Breast epithelium (tissue), 4 donors: ENCODE measurements around the gene AGAP1. TPM values are rescaled to one million over a fixed set of nuclear protein-coding genes. Genes with fewer than 3 reads are reported as not detected.

ENCODE experiments used
- DNase-seq, 2 donors: peaks; one replicate each; pipeline ENCODE4 v3.0.0-alpha.2; 2019; ENCODE audit warnings: low spot score in 2 of 2
- H3K27ac ChIP-seq, 2 donors: fragments of 200-600 bp; sonication (generic) in 1 of 2; one replicate each; pipeline ENCODE4 v1.5.1; 2016 to 2019; ENCODE audit warnings: mild to moderate bottlenecking in 1 of 2
- H3K27me3 ChIP-seq, 2 donors: fragments of 200-600 bp; sonication (generic) in 1 of 2; one replicate each; pipeline versions ENCODE4 v1.5.1 to v1.6.0; 2017 to 2019; ENCODE audit warnings: control low read depth in 1 of 2, mild to moderate bottlenecking in 1 of 2
- H3K36me3 ChIP-seq: fragments of 200-600 bp; one replicate; pipeline ENCODE4 v1.5.1; 2019
- H3K4me1 ChIP-seq, 2 donors: fragments of 200-600 bp; sonication (generic); one replicate each; pipeline ENCODE4 v1.5.1; 2016 to 2019; ENCODE audit warnings: control low read depth in 1 of 2
- H3K4me3 ChIP-seq, 3 donors: fragments of 200-600 bp; sonication (generic); 1 replicate in 2 of 3; 2 replicates in 1 of 3; pipeline ENCODE4 v1.5.1; 2016 to 2019; ENCODE audit warnings: mild to moderate bottlenecking in 3 of 3, moderate library complexity in 2 of 3
- H3K9me3 ChIP-seq, 2 donors: fragments of 200-600 bp; sonication (generic) in 1 of 2; one replicate each; pipeline ENCODE4 v1.5.1; 2016 to 2019; ENCODE audit warnings: control low read depth in 1 of 2
- POLR2A ChIP-seq: fragments of 450-650 bp; IDR thresholded peaks from one replicate; pipeline ENCODE4 v1.6.1; 2016; ENCODE audit warnings: antibody characterized with exemption, mild to moderate bottlenecking, moderate library complexity
- POLR2AphosphoS5 ChIP-seq, 3 donors: sonication (generic); formaldehyde crosslinking; IDR thresholded peaks; one replicate each; pipeline ENCODE4 v1.6.1; 2017; ENCODE audit warnings: antibody characterized with exemption in 3 of 3
- intact Hi-C: fragments of 100-400 bp; cut with DNase I; formaldehyde crosslinking; loops from one replicate; pipeline ENCODE4 v1.15.1; 2023; ENCODE audit warnings: low total_unique reads
- total RNA-seq, 3 donors: library from RNA; depleted of rRNA; stranded (reverse); fragments of >200 nt; gene quantifications; one replicate each; pipeline ENCODE4 v1.1.0, GENCODE V29; 2016
- TF ChIP-seq, protein P1 (sequence below), 3 donors: fragments of 450-650 bp; IDR thresholded peaks; one replicate each; pipeline ENCODE4 v1.5.1; 2016 to 2017; ENCODE audit warnings: antibody characterized with exemption in 3 of 3, mild to moderate bottlenecking in 3 of 3, moderate library complexity in 3 of 3

The AGAP1 gene
- total RNA-seq, 3 donors from 2014 or later, result 19.7 to 27.1 (median 25.9) TPM

DNA sequence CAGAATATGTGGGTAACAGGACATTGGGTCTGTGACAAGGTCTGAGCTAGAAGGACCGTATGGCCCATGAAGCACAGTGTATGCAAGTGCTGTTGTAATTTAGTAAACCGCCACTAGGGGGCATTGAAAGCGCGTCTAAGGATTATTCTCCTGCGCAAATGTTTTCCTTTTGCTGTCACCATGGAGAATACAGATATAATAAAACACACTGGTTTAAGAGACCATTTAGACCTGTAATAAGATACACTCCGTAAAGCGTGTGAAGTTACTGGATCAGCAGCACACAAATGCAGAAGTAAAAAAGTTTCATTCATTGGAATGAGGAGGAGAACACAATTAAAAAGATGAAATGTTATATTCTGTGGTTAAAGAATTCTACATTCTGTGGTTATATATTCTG lies 272.4 kb downstream of the AGAP1 start:
- TF ChIP-seq POLR2AphosphoS5 (IDR thresholded peaks at IDR 0.05) (no peak), POLR2A (no peak)
- TF ChIP-seq, protein P1, sequence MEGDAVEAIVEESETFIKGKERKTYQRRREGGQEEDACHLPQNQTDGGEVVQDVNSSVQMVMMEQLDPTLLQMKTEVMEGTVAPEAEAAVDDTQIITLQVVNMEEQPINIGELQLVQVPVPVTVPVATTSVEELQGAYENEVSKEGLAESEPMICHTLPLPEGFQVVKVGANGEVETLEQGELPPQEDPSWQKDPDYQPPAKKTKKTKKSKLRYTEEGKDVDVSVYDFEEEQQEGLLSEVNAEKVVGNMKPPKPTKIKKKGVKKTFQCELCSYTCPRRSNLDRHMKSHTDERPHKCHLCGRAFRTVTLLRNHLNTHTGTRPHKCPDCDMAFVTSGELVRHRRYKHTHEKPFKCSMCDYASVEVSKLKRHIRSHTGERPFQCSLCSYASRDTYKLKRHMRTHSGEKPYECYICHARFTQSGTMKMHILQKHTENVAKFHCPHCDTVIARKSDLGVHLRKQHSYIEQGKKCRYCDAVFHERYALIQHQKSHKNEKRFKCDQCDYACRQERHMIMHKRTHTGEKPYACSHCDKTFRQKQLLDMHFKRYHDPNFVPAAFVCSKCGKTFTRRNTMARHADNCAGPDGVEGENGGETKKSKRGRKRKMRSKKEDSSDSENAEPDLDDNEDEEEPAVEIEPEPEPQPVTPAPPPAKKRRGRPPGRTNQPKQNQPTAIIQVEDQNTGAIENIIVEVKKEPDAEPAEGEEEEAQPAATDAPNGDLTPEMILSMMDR (IDR thresholded peaks at IDR 0.05), result peak; percentile 77 to 93 (median 85)
- Histone ChIP-seq H3K27me3 (no peaks in the 10 kb centered on the region), H3K27ac (no peak overlapping the region), H3K4me1 (no peaks in the 10 kb centered on the region), H3K4me3 (no peak overlapping the region), H3K36me3 (no peaks in the 10 kb centered on the region), H3K9me3 (no peaks in the 10 kb centered on the region)
- DNase-seq, result no peak
- intact Hi-C loops, result loop anchor here (10.0 kb wide), 1 partner anchor 409 kb away; no protein-coding TSS in a partner anchor

GRCh38 chr2:235768606-235769005 lies 274.8 kb downstream of the AGAP1 start:
- H3K9me3 ChIP-seq, result no peaks in the 10 kb centered on the region
- intact Hi-C loops, result loop anchor here (10.0 kb wide), 1 partner anchor 406 kb away; no protein-coding TSS in a partner anchor
- no peaks in the 10 kb centered on the region for H3K4me1 ChIP-seq
- no peak overlapping the region for H3K4me3 ChIP-seq
- H3K27me3 ChIP-seq, result no peaks in the 10 kb centered on the region
- no peak overlapping the region for H3K27ac ChIP-seq
- TF ChIP-seq, protein P1 (IDR thresholded peaks at IDR 0.05), result no peak
- no peak for TF ChIP-seq POLR2A
- TF ChIP-seq POLR2AphosphoS5 (IDR thresholded peaks at IDR 0.05), result no peak
- no peak for DNase-seq
- no peaks in the 10 kb centered on the region for H3K36me3 ChIP-seq

- Histone ChIP-seq H3K27me3 (no peaks in the 10 kb centered on the region), H3K27ac (no peak overlapping the region), H3K4me3 (no peak overlapping the region), H3K36me3 (no peaks in the 10 kb centered on the region), H3K4me1 (no peaks in the 10 kb centered on the region), H3K9me3 (no peaks in the 10 kb centered on the region)
- intact Hi-C loops, result loop anchor here (10.0 kb wide), 1 partner anchor 406 kb away; no protein-coding TSS in a partner anchor
- TF ChIP-seq POLR2AphosphoS5 (IDR thresholded peaks at IDR 0.05) (no peak), POLR2A (no peak)
- TF ChIP-seq, protein P1 (IDR thresholded peaks at IDR 0.05), result no peak
- DNase-seq, result no peak
These were observed 275.2 kb downstream of the AGAP1 start for GRCh38 chr2:235769046-235769445.

DNA sequence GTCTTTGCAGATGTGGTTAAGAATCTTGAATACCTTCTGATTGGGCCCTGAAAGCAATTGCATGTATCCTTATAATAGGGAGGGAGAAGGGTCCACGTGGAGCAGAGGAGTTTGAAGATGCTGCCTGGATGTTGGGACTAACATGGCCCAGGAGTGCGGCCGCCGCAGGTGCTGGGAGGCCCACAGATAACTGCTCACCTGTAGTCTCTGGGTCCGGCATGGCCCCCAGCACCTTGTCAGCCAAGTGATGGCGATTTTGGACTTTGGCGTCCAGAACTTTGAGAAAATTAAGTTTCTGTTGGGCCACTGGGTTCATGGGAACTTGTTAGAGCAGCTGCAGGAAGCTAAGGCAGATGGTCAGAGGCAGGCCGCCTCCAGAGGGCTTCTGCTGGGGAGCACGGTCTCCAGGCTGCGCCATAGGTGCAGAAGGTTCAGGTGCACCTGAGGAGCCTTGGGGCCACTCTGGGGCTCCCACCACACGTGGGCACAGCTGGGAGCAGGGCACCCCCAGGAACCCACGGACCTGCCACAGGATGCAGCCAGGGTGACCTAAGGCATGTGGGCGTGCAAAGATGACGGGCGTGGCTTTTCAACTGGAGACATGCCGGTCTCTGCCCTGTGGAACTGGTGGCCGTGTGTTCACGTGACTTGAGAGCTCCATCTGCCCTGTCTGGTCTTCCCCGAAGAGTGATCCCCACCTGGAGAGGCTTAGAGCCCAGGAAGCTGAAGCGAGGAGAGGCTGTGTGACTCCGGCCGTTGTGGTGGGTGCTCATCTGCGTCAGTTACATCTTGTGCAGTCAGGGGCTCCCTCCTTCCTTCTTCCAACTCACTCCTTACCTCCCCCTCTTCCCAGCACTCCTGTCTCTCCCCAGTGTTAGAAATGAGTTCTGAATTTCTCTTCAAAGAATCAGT lies 277.3 kb downstream of the AGAP1 start:
- H3K9me3 ChIP-seq, result no peaks in the 10 kb centered on the region
- H3K4me1 ChIP-seq, result no peaks in the 10 kb centered on the region
- TF ChIP-seq, protein P1 (IDR thresholded peaks at IDR 0.05), result no peak
- TF ChIP-seq POLR2A (no peak), POLR2AphosphoS5 (IDR thresholded peaks at IDR 0.05) (no peak)
- DNase-seq, result no peak
- H3K27me3 ChIP-seq, result no peaks in the 10 kb centered on the region
- no peak overlapping the region for H3K27ac ChIP-seq
- H3K36me3 ChIP-seq, result no peaks in the 10 kb centered on the region
- H3K4me3 ChIP-seq, result no peak overlapping the region
- intact Hi-C loops, result no loop called here
